Lung (tissue), 12 donors: ENCODE measurements around the gene BRD3OS. TPM values are rescaled to one million over a fixed set of nuclear protein-coding genes. Genes with fewer than 3 reads are reported as not detected.

Experiments
- ATAC-seq: fragments of 200-7000 bp; cut with Tn5 transposase; one replicate; pipeline ENCODE4 v1.9.1; 2020; ENCODE audit warnings: moderate number of reproducible peaks; ENCODE audit not compliant: insufficient read depth, low FRiP score
- DNase-seq, 3 donors: peaks; one replicate each; pipeline ENCODE4 v3.0.0-alpha.2; 2013 to 2017
- H3K27ac ChIP-seq, 2 donors: one replicate each; pipeline ENCODE4 v1.5.1; 2013; ENCODE audit warnings: mild to moderate bottlenecking in 2 of 2, moderate library complexity in 2 of 2, control low read depth in 1 of 2, inconsistent platforms in 1 of 2, low read depth in 1 of 2, low read length in 1 of 2
- H3K27me3 ChIP-seq, 3 donors: one replicate each; pipeline ENCODE4 v1.5.1; 2013; ENCODE audit warnings: low read length in 2 of 3; ENCODE audit not compliant: control insufficient read depth in 3 of 3, insufficient read depth in 3 of 3
- H3K36me3 ChIP-seq, 4 donors: one replicate each; pipeline ENCODE4 v1.5.1; 2013; ENCODE audit warnings: low read length in 4 of 4, mild to moderate bottlenecking in 1 of 4, moderate library complexity in 1 of 4; ENCODE audit not compliant: control insufficient read depth in 4 of 4, insufficient read depth in 4 of 4
- H3K4me1 ChIP-seq, 5 donors: one replicate each; pipeline ENCODE4 v1.5.1; 2013; ENCODE audit warnings: low read length in 5 of 5, mild to moderate bottlenecking in 2 of 5, moderate library complexity in 1 of 5; ENCODE audit not compliant: control insufficient read depth in 5 of 5, insufficient read depth in 5 of 5
- H3K4me3 ChIP-seq: one replicate; pipeline ENCODE4 v1.5.1; 2013; ENCODE audit warnings: mild to moderate bottlenecking, control low read depth, moderate library complexity
- H3K9ac ChIP-seq, 2 donors: one replicate each; pipeline ENCODE4 v1.5.1; 2013; ENCODE audit warnings: low read length in 2 of 2, control low read depth in 1 of 2; ENCODE audit not compliant: insufficient read depth in 1 of 2
- H3K9me3 ChIP-seq, 4 donors: one replicate each; pipeline ENCODE4 v1.5.1; 2013; ENCODE audit warnings: low read length in 3 of 4, mild to moderate bottlenecking in 1 of 4, moderate library complexity in 1 of 4; ENCODE audit not compliant: control insufficient read depth in 4 of 4, insufficient read depth in 3 of 4
- CTCF ChIP-seq: IDR thresholded peaks from 2 replicates; pipeline ENCODE4 v1.5.1; 2012; ENCODE audit warnings: mild to moderate bottlenecking; ENCODE audit errors: control extremely low read depth, extremely low read depth
- WGBS, 2 donors: extraction: QIAGEN DNeasy Blood & Tissue Kit; methylation state at CpG; one replicate each; pipeline ENCODE4 v1.1.7; 2013; 5-methylcytosine and 5-hydroxymethylcytosine counted together
- polyA plus RNA-seq, 2 donors: library from polyadenylated mRNA; stranded (reverse); fragments of 200-250 nt; gene quantifications; one replicate each; pipeline ENCODE4 v1.2.1, GENCODE V29; 2013
- total RNA-seq, 2 donors: library from RNA; depleted of rRNA in 1 of 2; stranded (reverse); fragments of >200 nt in 1 of 2; gene quantifications; one replicate each; pipeline ENCODE4 v1.2.1, GENCODE V29; 2014 to 2021
- donor health status: control.
- donor health status: control.
- donor health status: Bipolar disorder and iron deficiency.
- donor health status: healthy.
- donor health status: DM: yes; HTN: yes; CAD: no.

The BRD3OS gene
- total and polyA plus RNA-seq, 4 donors = 7.1 to 20.7 (median 14.9) TPM

GRCh38 chr9:134060546-134060945 is 35.3 kb downstream of the BRD3OS start:
- peaks cover 3 to 53% (median 29%) of the 10 kb centered on the region in 5 donors for H3K4me1 ChIP-seq
- no peaks in the 10 kb centered on the region for H3K9me3 ChIP-seq
- H3K27me3 ChIP-seq = no peaks in the 10 kb centered on the region
- H3K9ac ChIP-seq = no peak overlapping the region
- H3K27ac ChIP-seq = peak overlapping the region in 1 of 2 donors; percentile 8
- no peaks in the 10 kb centered on the region for H3K36me3 ChIP-seq
- WGBS, 2 donors = 71 to 74% methylated on average over 4 of the region's 4 CpGs
- H3K4me3 ChIP-seq = no peak overlapping the region
- peak in 1 of 3 donors; percentile 11 for DNase-seq
- TF ChIP-seq CTCF = no peak
- no peak for ATAC-seq

DNA sequence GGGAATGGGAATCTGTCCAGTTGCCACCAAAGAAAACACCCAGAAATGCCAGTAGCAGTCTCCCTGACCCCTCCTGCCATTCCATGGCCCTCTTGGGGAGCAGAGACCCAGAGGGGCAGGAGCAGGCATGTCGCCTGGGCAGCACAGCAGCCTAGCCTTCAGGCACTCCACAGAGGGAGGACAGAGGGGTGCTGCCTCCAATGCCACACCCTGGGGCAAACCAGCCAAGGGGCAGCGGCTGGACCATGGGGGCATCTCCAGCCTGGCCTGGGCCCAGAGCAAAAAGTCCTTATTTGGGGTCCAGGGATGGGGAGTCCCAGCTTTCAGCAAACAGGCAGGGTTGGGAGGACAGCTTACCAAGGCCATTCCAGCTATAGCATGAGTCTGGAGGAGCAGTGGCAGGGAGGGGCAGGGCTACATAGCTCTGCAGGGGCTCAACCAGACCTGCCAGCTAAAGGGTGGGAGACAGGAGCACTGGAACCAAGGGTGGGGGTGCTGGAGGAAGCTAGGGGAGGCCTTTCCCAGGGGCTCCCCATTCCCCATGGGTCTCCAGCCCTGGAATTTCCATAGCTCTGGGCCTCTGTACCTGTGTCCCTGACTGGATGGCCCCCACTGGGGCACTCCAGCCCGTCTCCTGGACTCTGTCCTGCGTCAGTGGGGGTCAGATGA is 35.9 kb downstream of the BRD3OS start:
- TF ChIP-seq CTCF = no peak
- no peaks in the 10 kb centered on the region for H3K27me3 ChIP-seq
- no peaks in the 10 kb centered on the region for H3K9me3 ChIP-seq
- H3K36me3 ChIP-seq = no peaks in the 10 kb centered on the region
- WGBS, 2 donors = 83 to 93% methylated on average over 4 of the region's 4 CpGs
- peaks cover 2 to 49% (median 26%) of the 10 kb centered on the region in 5 donors for H3K4me1 ChIP-seq
- no peak overlapping the region for H3K27ac ChIP-seq
- no peak overlapping the region for H3K9ac ChIP-seq
- DNase-seq = no peak
- H3K4me3 ChIP-seq = no peak overlapping the region
- ATAC-seq = no peak

DNA sequence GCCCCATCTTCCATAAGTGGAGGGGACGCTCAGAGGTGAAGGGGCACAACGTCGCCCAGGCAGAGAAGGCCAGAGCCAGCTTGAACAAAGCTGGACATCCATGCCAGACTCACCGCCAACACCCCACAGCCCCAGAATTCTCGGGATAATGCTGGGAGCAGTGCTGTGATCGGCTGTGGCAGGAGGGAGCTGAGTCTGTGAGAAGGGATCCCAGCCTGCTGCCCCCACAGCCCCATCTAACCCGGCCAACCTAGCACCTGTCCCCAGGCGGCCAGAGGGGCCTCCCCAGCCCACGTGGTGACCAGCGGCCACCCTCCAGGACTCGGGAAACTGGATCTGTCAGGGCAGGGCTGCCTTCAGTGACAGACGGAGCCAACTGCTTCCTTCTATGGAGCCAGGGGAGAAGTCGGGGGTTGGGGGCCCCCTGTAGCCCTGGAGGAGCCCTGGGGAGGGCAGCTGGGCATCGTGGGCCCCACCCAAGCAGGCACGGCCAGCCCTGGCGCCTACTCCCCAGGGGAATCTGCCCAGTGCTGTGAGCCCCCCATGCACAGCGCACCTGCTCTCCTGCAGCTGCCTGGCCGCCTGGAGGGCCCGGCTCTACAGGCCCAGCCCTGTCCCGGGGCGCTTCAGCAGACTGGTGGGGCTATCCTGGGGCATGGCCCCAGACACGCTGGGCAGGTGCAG is 36.5 kb downstream of the BRD3OS start:
- Histone ChIP-seq H3K9ac (no peak overlapping the region), H3K9me3 (no peaks in the 10 kb centered on the region), H3K4me1 (peaks cover 2 to 45% (median 19%) of the 10 kb centered on the region in 5 donors), H3K27me3 (no peaks in the 10 kb centered on the region), H3K27ac (no peak overlapping the region), H3K4me3 (no peak overlapping the region), H3K36me3 (no peaks in the 10 kb centered on the region)
- no peak for TF ChIP-seq CTCF
- ATAC-seq (no peak), DNase-seq (no peak)
- 68 to 70% methylated on average over 22 of the region's 22 CpGs for WGBS, 2 donors
